GM23338 (cell line): ENCODE results near the gene SLC25A17.
"Not testable (repeated sequence)": the region's sequence is repeated elsewhere in the genome, so short reads cannot be mapped to it uniquely, and the experiment has no call there.

Source experiments
- EZH2phosphoT487 ChIP-seq: fragments of 200-600 bp; sonication (generic); IDR thresholded peaks from one replicate; pipeline ENCODE4 v1.8.1; 2018; ENCODE audit warnings: antibody characterized with exemption; ENCODE audit not compliant: unreplicated experiment
- TF ChIP-seq, protein P1 (sequence below), 2 experiments: fragments of 200-600 bp in 1 of 2; sonication (generic) in 1 of 2; conservative IDR thresholded peaks; 2 replicates each; pipeline versions ENCODE4 v1.5.1 to v1.6.1; 2016 to 2017; ENCODE audit warnings: antibody characterized with exemption in 2 of 2, low read depth in 2 of 2, mild to moderate bottlenecking in 2 of 2, moderate library complexity in 1 of 2

DNA sequence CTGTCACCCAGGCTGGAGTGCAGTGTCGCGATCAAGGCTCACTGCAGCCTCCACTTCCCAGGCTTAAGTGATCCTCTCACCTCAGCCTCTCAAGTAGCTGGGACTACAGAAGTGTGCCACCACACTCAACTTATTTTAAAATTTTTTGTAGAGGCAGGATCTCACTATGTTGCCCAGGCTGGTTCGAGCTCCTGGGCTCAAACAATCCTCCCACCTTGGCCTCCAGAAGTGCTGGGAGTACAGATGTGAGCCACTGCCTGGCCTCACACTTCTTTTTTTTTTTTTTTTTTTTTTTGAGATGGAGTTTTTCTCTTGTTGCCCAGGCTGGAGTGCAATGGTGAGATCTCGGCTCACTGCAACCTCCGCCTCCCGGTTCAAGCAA is 99.0 kb downstream of the SLC25A17 start:
- TF ChIP-seq EZH2phosphoT487 = not testable (repeated sequence)
- TF ChIP-seq, protein P1, sequence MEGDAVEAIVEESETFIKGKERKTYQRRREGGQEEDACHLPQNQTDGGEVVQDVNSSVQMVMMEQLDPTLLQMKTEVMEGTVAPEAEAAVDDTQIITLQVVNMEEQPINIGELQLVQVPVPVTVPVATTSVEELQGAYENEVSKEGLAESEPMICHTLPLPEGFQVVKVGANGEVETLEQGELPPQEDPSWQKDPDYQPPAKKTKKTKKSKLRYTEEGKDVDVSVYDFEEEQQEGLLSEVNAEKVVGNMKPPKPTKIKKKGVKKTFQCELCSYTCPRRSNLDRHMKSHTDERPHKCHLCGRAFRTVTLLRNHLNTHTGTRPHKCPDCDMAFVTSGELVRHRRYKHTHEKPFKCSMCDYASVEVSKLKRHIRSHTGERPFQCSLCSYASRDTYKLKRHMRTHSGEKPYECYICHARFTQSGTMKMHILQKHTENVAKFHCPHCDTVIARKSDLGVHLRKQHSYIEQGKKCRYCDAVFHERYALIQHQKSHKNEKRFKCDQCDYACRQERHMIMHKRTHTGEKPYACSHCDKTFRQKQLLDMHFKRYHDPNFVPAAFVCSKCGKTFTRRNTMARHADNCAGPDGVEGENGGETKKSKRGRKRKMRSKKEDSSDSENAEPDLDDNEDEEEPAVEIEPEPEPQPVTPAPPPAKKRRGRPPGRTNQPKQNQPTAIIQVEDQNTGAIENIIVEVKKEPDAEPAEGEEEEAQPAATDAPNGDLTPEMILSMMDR (conservative IDR thresholded peaks at IDR 0.05; ENCODE audit: low read depth in 2 of 2) = not testable (repeated sequence)
